ENCODE results near the gene NDUFB11.

Gene NDUFB11

DNA sequence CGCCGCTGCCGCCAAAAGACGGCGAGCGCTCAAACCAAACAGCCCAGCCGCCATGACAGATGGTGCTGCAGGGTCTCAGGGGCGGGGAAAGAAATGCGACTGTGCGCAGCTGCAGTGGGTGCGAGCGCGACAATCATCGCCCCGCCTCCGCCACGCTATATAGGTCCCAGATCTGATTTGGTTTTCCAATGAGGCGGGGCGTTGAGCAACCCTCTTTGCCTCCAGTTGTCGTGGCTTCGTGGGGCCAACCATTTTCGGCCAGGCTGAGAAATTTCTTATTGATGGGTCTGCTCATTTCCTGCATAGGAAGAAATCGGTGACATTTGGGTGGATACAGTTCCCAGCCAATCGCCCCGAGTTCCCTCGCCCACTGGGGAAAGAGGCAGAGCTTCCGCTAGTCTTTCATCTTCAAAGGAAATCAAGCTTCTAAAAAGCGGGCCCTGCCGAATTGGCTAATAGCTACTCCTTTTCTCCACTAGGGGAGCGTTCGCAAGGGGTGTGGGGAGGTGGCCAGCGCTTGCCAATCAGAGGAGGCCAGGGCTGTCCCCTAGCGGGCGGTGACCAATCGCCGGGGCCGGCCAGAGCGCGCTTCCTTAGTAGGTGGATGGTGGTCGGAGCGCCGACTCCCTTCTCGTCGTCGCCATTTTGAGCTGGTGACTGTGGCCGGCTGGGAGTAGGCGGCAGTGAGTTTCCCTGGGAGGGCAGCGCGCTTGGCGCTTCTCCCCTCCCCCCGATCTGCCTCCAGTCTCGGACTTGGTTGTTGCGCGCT lies at the start of gene NDUFB11, which contains the start of gene RBM10:
NDUFB11 (minus strand) TSS at position 77 of the 769 bp plus-strand sequence; CDS start at position 54, 23 bp downstream.
RBM10 (plus strand) TSS at position 596 of the 769 bp plus-strand sequence. CDS start 2,261 bp downstream, outside the sequence.
- peak; percentile 46 to 78 (median 58) for DNase-seq (ENCODE audit: low read depth in 2 of 3, low spot score in 2 of 3)

DNA sequence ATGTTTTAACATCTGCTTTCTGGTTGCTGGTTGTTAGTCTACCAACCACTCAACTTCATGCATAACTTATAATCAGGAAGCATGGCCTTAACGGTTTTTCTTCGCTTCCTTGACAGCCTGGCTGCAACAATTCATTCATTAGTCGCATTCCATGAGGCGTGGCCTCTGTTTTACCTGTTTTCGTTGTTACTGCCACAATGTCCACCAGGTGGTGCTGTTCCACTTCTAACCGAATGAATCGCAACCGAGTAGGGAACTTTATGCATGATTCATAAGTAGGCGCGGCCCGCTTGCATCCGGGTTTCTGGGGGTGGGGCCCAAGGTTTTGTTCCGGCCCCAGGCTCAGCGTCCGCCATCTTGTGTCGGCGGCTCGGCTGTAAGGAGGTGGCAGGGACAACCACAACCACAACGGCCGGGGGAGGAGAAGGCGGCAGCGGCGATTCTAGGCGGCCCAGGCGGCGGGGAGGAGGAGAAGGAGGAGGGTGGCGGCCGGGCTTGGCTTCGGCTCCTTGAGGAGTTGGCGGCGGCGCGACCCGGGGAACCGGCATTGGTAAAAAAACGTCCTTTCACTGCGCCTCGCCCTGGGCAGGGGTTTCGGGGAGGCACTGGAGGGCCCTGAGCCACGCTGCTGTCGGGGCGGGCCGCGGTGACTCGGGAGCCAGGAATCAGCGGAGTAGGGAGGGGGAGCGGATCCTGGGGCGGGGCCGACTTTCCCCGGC lies 49.1 kb upstream of the NDUFB11 start, which contains the start of gene UBA1:
UBA1 (plus strand) TSS at position 355 of the 719 bp plus-strand sequence. CDS start 4,974 bp downstream, outside the sequence.
- DNase-seq (ENCODE audit: low read depth in 2 of 3, low spot score in 2 of 3): peak; percentile 69 to 95 (median 88)

DNA sequence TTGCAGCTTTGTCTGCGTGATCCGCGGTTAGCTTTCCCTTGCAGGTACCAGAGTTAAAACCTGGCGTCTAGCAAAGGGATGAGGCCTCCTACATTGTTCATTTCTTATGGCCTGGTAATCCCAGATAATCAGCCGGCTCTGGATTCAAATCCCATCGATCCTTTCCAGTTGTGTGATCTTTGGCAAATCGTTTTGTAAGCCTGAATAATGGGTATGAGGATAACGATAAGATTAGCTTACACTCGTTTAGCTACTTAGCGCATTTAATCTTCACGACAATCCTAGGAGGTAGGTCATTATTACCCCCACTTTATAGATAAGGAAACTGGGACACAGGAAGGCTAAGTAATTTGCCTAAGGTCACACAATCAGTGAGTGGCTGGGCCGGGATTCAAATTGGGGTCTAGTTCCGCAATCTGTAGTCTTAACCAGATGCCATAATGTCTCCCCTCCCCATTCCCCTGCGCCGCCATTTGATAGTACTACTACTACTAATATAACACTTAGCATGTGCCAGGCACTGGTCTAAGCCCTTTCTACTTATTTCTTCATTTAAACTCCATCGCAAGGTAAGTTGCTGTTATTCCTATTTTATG lies 47.4 kb upstream of the NDUFB11 start:
- no peak for DNase-seq (ENCODE audit: low read depth in 2 of 3, low spot score in 2 of 3)

DNA sequence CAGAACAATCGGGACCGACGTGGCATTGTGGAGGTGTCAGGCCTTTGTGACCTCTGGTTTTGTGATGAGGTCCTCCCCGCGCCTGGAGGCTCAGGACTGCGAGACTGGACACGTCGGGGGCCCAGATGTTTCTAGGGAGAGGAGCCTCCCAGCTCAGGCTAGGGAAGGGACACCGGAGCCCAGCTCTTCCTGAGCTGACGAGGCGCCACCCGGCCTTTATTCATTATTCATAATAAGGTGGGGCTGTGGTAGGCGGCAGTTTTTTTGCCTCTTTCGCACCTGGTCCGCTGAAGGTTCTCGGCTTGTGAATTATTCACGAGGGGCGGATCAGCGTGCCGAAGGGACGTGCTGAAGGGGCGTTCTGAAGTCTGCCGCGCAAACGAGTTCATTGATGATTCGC lies 46.8 kb upstream of the NDUFB11 start:
- no peak for DNase-seq (ENCODE audit: low read depth in 2 of 3, low spot score in 2 of 3)

DNA sequence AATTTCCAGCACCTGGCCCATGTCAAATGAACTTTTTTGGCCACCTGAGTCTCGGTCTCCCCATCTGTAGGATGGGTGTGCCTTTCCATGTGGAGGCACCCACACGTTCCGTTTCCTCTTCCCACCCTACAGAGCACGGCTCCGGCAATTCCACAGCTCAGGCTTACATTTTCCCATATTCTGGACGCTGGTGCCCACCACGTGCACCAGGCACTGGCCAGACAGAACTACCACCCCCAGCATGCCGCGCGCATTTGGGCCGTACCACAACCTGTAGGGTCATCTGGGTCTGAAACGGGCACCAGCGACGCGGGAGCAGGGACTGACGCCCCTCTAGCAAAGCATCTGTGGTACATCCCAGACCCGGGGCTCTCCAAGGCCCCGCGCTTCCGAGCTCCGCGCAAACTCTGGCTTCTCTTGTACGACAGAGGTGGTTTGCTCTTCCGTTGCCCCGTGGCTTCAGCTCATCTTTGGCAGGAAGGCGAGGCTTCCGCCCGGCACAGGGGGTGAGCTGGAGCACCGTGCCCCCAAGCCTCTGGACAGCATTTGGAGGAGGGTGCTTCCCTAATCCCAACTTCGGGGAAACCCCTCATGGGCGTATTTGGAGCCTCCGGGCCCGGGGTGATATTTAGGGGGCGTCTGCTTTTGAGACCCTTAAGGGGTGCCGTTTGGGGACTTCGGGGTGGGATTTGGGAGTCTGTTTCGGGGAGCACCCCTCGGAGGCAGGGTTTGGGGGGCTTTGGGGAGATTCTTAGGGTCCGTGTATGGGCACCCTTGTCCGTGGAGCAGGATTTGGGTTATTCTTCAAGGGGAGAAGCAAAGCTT lies 46.2 kb upstream of the NDUFB11 start:
- DNase-seq (ENCODE audit: low read depth in 2 of 3, low spot score in 2 of 3): peak; percentile 40 to 64 (median 49)

DNA sequence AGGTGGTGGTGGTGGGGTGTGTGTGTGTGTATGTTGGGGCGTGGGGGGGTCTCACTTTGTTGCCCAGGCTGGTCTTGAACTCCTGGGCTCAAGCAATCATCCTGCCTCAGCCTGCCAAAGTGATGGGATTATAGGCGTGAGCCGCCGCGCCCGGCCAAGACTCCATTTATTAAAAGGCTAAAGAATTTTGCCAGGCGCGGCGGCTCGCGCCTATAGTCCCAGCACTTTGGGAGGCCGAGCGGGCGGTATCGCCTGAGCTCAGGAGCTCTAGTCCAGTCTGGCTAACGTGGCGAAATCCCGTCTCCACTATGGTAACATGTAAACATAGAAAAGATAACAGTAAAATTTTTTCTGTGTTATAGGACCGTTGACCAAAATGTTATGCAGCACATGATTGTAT lies 45.4 kb upstream of the NDUFB11 start:
- DNase-seq (ENCODE audit: low read depth in 2 of 3, low spot score in 2 of 3): no peak

DNA sequence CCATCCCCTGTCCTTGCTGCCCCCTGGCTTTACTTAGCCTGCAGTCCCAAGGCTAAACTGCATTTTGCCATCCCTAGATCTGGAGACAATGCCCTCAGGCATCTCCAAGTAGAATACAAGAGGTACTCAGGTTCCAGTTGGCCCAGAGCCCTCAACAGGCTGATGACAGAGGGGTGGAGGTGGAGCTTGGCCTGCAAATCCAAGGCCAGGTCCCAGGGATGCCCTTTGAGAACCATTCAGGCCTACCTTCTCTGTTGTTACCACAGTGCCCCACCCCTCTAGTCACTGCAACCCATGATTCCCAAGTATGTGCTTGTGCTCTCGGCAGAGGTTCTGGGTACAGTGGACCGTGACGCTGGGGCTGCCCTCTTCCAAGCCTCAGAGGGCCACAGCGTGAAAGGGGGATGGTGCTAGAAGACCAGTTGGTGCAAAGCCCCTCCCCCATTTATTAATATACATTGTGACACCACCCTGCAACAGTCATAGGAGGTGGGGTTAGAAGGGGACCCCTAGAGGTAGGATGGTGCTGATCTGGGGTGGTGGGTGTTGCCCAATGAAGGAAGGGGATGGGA lies 42.7 kb upstream of the NDUFB11 start:
- DNase-seq (ENCODE audit: low read depth in 2 of 3, low spot score in 2 of 3): no peak

DNA sequence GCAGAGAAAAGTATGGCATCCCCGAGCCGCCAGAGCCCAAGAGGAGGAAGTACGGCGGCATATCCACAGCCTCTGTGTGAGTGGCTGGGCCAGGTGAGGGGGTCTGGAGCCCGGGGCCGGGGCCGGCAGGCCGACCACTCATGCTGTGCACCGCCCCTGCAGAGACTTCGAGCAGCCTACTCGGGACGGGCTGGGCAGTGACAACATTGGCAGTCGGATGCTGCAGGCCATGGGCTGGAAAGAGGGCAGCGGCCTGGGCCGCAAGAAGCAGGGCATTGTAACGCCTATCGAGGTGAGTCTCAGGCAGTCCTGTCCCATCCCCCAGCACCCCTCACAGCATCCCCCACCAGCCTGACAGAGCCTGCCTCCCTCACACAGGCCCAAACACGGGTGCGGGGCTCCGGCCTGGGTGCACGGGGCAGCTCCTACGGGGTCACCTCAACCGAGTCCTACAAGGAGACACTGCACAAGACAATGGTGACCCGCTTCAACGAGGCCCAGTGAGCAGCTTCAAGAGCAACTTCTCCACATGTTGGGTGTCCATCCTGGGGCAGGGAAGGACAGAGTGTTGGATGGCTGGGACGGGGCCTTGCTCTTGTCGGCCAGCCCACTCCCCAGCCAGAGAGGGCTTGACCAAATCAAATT lies 41.7 kb upstream of the NDUFB11 start:
- no peak for DNase-seq (ENCODE audit: low read depth in 2 of 3, low spot score in 2 of 3)

DNA sequence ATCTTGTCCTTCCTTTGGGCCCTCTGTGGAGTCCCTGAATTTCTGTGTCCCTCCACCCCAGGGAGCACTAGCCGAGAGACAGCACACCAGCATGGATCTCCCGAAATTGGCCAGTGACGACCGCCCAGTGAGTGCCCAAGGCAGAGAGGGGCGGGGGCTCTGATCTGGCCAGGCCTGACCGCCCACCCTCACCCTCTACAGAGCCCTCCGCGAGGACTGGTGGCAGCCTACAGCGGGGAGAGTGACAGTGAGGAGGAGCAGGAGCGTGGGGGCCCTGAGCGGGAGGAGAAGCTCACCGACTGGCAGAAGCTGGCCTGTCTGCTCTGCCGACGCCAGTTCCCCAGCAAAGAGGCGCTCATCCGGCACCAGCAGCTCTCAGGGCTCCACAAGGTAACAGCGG lies 40.7 kb upstream of the NDUFB11 start:
- DNase-seq (ENCODE audit: low read depth in 2 of 3, low spot score in 2 of 3): no peak

DNA sequence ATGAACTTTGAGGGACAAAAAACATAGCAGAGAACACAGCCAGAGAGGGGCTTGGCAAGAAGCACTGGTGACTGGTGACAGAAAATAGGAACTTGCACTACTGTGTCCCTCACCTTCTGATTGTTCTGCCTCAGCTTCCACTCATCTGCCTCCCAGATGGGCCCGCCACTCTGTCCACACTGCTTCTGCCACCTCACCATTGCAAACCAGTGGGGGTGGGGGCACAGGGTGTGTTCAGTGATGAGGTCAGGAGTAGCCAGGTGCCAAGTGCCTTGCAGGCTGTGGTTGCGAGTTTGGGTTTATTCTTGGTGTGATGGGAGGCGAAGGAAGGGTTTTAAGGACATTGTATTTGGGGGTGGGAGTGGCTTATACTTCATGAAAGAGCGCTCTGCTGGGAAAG lies 40.0 kb upstream of the NDUFB11 start:
- no peak for DNase-seq (ENCODE audit: low read depth in 2 of 3, low spot score in 2 of 3)

DNA sequence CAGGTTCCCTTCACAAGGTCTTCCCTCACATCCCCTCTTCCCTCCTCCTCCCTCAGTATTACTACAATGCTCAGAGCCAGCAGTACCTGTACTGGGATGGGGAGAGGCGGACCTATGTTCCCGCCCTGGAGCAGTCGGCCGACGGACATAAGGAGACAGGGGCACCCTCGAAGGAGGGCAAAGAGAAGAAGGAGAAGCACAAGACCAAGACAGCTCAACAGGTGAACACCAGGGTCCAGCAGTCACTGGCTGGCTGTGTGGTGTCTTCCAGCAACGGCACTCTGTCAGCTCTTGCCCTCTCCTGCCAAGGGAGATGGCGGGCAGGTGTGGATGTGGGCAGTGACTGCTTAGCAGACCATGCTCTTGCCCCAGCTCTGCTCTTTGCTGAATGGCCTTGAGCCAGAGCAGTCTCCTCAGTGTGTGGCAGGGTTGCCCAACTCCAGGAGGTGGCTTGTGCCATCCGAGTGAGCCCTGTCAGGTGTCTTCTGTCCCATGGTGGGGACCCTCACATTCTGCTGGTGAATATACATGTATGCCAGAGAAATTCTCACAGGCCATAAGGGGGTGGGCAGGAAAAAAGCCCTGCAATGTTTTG lies 37.7 kb upstream of the NDUFB11 start:
- DNase-seq (ENCODE audit: low read depth in 2 of 3, low spot score in 2 of 3): no peak

DNA sequence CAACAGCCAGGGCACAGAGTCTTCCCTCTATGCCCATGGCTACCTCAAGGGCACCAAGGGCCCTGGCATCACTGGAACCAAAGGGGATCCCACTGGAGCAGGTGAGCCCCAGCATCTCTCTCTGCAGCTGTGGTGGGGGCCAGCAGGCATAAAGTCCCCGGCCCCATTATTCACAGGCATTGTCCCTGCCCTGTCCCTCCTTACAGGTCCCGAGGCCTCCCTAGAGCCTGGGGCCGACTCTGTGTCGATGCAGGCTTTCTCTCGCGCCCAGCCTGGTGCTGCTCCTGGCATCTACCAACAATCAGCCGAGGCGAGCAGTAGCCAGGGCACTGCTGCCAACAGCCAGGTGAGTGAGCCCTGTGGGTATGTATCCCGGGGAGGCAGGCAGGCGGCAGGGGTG lies 36.8 kb upstream of the NDUFB11 start:
- no peak for DNase-seq (ENCODE audit: low read depth in 2 of 3, low spot score in 2 of 3)

DNA sequence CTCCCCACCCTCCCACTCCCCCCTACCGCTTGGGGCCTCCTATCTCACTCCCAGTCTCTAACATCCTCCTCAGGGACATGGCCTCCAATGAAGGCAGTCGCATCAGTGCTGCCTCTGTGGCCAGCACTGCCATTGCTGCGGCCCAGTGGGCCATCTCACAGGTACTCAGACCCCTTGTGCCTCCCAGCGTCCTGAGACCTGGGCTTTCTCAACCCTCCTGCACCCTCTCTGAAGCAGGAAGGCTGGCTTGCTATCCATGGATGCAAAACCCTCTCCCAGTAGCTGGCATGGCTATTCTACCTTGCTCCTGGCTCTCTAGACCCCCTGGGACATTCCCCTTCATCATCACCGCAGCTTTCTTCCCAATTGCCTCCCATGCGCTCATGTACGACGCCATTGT lies 35.8 kb upstream of the NDUFB11 start:
- no peak for DNase-seq (ENCODE audit: low read depth in 2 of 3, low spot score in 2 of 3)

DNA sequence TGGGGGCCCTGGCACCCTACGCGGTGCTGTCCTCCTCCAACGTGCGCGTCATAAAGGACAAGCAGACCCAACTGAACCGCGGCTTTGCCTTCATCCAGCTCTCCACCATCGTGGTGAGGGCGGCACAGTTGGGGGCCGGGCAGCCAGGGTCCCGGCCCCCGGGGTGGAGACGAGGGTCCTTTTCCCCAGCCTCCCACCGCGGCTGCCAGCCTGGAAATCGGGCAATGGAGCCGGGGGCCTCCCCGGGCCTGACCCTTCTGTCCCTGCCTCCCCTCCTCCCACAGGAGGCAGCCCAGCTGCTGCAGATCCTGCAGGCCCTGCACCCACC lies 35.4 kb upstream of the NDUFB11 start:
- DNase-seq (ENCODE audit: low read depth in 2 of 3, low spot score in 2 of 3): no peak

DNA sequence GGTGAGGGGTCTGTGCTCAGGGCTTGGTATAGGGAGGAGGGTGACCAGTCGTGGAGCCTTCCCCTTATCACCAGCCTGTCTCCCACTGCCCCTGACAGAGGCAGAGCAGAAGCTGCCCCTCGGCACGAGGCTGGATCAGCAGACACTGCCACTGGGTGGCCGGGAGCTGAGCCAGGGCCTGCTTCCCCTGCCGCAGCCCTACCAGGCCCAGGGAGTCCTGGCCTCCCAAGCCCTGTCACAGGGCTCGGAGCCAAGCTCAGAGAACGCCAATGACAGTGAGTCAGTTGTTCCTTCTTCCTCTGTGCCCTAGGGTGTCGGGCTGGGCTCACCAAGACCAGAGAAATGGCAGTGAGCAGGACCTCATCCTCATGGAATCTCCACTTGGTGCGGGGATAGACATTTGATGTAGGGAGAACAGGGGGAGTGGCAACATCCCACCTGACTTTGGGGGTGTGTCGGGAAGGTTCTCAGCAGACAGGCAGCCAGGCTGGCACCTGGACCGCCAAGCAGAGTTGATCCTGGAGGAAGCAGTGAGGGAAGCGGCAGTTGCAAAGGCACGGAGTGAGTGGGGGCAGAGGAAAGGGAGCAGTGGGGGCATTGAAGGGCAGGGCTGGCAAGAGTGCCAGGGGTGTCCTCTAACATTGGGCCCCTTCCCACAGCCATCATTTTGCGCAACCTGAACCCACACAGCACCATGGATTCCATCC lies 34.9 kb upstream of the NDUFB11 start:
- DNase-seq (ENCODE audit: low read depth in 2 of 3, low spot score in 2 of 3): no peak

DNA sequence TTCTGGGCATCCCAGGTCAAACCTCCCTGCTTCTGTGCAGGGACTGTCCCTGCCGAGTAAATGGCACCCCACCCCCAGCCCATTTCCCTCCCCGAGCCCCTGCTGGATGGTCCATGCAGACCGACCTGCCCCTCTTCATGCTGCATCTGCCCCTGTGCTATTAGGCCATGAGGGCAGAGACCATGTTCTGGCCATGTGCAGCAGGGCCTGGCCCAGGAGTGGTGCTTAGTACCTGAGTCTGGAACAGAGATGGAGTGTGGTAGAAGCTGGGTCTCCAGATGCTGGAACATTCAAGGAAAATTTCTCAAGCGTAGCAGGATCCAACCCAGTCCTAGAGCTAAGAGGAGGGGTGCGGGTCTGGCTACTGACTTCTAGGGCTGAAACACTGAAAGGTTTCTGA lies 33.8 kb upstream of the NDUFB11 start:
- DNase-seq (ENCODE audit: low read depth in 2 of 3, low spot score in 2 of 3): no peak

DNA sequence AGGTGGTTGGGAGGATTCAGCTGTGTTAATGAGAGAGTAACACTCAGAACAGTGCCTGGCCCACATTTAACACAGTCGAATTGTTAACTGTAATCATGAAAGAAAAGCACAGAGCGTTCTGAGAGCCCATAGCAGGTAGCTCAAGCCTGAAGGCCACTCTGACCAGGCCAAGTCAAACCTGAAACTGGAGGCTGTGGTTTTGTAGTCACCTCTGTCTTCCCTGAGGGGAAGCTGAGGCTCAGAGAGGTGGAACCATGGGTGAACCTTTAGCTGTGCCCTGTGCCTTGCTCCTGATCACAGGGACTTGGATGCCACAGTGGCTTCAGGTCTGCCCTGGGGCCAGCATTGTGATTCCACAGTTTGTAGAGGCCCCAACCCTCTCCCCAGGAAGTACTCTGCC lies 32.6 kb upstream of the NDUFB11 start:
- DNase-seq (ENCODE audit: low read depth in 2 of 3, low spot score in 2 of 3): no peak

DNA sequence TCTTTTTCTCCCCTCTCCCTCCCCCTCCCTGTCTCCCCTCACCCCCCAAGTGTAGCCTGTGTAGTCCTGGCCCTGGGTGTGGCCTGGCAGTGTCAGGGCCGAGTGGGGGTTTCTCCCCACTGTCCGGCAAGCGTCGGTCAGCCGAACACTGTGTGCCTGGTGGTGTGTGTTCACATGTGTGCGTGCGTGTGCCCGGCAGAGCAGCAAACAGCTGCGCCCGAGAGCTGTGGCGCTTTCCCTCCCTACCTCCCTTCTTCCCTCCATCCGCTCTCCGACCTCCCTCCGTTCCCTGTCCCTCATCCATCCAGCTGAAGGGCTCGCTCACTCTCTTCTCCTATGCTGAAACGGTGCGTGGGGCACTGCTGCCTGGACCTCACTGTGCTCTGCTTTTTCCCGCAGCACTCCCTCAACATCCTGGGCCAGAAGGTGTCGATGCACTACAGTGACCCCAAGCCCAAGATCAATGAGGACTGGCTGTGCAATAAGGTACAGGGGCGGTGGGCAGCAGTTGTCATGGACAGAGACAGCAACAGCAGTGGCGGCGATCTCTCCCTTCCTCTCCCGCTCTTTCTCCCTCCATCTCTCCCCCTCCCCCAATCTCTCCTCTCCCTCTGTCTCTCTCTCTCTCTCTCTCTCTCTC lies 31.7 kb upstream of the NDUFB11 start:
- no peak for DNase-seq (ENCODE audit: low read depth in 2 of 3, low spot score in 2 of 3)

DNA sequence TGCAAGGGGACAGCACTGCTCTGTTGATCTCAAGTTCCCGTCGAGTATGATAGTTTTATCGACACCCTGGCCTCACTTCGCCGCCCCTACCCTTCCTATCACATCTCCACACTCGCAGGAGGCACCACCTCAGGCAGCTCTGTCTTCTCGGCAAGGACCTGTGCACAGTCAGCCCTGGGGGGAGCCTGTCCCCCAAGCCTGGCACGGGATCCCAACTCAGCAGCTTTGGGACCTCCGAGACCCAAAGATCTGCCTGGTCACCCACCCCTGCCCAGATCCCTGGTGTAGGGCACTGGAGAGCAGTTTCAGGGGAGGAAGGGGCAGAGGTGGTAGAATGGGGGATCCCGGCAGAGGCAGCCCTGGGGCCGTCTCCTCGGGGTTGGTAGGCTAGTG lies 31.1 kb upstream of the NDUFB11 start:
- no peak for DNase-seq (ENCODE audit: low read depth in 2 of 3, low spot score in 2 of 3)

All from activated CD8-positive, alpha-beta memory T cell treated with anti-CD3 and anti-CD28 coated beads for 48 hours (primary cell).